Natural killer cell treated with Interleukin-12 subunit alpha and Interleukin-12 subunit beta and Interleukin-15 and Interleukin-18, amount 100 ng/mL, for 72 hours (primary cell): ENCODE data around the gene RPP38. TPM values are rescaled to one million over a fixed set of nuclear protein-coding genes. Genes with fewer than 3 reads are reported as not detected.

ENCODE experiments used
- ATAC-seq, 2 donors: fragments of 150-1000 bp; cut with Tn5 transposase in 1 of 2; sonication (Bioruptor Pico), chemical (Tn5 transposase) in 1 of 2; 2 replicates each; pipeline ENCODE4 v1.10.0; 2021
- DNase-seq: peaks from one replicate; pipeline ENCODE4 v3.0.0; 2022; ENCODE audit warnings: low spot score
- H3K27ac Mint-ChIP-seq, 2 donors: 1 replicate in 1 of 2; 2 replicates in 1 of 2; pipeline ENCODE4 v1.8.0; 2022; ENCODE audit warnings: mixed read lengths in 2 of 2, mild to moderate bottlenecking in 1 of 2, moderate library complexity in 1 of 2
- H3K27me3 Mint-ChIP-seq, 2 donors: 1 replicate in 1 of 2; 2 replicates in 1 of 2; pipeline ENCODE4 v1.8.0; 2022; ENCODE audit warnings: mixed read lengths in 2 of 2
- H3K36me3 Mint-ChIP-seq: one replicate; pipeline ENCODE4 v1.8.0; 2022; ENCODE audit warnings: mixed read lengths
- H3K4me1 Mint-ChIP-seq, 2 donors: 1 replicate in 1 of 2; 2 replicates in 1 of 2; pipeline ENCODE4 v1.8.0; 2022; ENCODE audit warnings: low read depth in 2 of 2, mixed read lengths in 2 of 2, mild to moderate bottlenecking in 1 of 2
- H3K4me3 Mint-ChIP-seq: one replicate; pipeline ENCODE4 v1.8.0; 2022; ENCODE audit warnings: mixed read lengths
- H3K9me3 Mint-ChIP-seq: 2 replicates; pipeline ENCODE4 v1.8.0; 2022; ENCODE audit warnings: mixed read lengths
- total RNA-seq, 2 donors: library from RNA; stranded (reverse); gene quantifications; one replicate each; pipeline ENCODE4 v1.2.3, GENCODE V29; 2022

The RPP38 gene
- total RNA-seq, 2 donors from 2014 or later, result 13.4 to 21.4 TPM

GRCh38 chr10:15122477-15123030 lies 25.4 kb downstream of the RPP38 start:
- DNase-seq, result no peak
- H3K4me1 Mint-ChIP-seq, result peaks cover 3 to 8% of the 10 kb centered on the region in 2 donors
- H3K27ac Mint-ChIP-seq, result peak overlapping the region; percentile 50 to 65
- peak overlapping the region; percentile 12 for H3K4me3 Mint-ChIP-seq
- no peaks in the 10 kb centered on the region for H3K9me3 Mint-ChIP-seq
- peak in 1 of 2 donors; percentile 62 for ATAC-seq
- no peaks in the 10 kb centered on the region for H3K27me3 Mint-ChIP-seq
- no peaks in the 10 kb centered on the region for H3K36me3 Mint-ChIP-seq

GRCh38 chr10:15123749-15124184 lies 26.6 kb downstream of the RPP38 start:
- ATAC-seq, result peak in 1 of 2 donors; percentile 64
- DNase-seq, result no peak
- no peak overlapping the region for H3K4me3 Mint-ChIP-seq
- H3K4me1 Mint-ChIP-seq, result peaks cover 1 to 8% of the 10 kb centered on the region in 2 donors
- peak overlapping the region in 1 of 2 donors; percentile 29 for H3K27ac Mint-ChIP-seq
- no peaks in the 10 kb centered on the region for H3K36me3 Mint-ChIP-seq
- no peaks in the 10 kb centered on the region for H3K9me3 Mint-ChIP-seq
- no peaks in the 10 kb centered on the region for H3K27me3 Mint-ChIP-seq

- DNase-seq, result no peak
- H3K4me3 Mint-ChIP-seq, result no peak overlapping the region
- no peaks in the 10 kb centered on the region for H3K9me3 Mint-ChIP-seq
- peak overlapping the region in 1 of 2 donors; percentile 29 for H3K27ac Mint-ChIP-seq
- H3K4me1 Mint-ChIP-seq, result peaks cover 0 to 8% of the 10 kb centered on the region in 2 donors
- no peaks in the 10 kb centered on the region for H3K36me3 Mint-ChIP-seq
- ATAC-seq, result no peak
- no peaks in the 10 kb centered on the region for H3K27me3 Mint-ChIP-seq
Observed at GRCh38 chr10:15124190-15124589, 27.0 kb downstream of the RPP38 start.

GRCh38 chr10:15124908-15125307 lies 27.8 kb downstream of the RPP38 start:
- Mint-ChIP-seq H3K4me3 (no peak overlapping the region), H3K9me3 (no peaks in the 10 kb centered on the region), H3K36me3 (no peaks in the 10 kb centered on the region), H3K27me3 (no peaks in the 10 kb centered on the region), H3K4me1 (peaks cover 0 to 8% of the 10 kb centered on the region in 2 donors), H3K27ac (no peak overlapping the region)
- DNase-seq, result no peak
- ATAC-seq, result no peak

GRCh38 chr10:15131330-15131729 lies 34.2 kb downstream of the RPP38 start:
- Mint-ChIP-seq H3K27me3 (no peaks in the 10 kb centered on the region), H3K4me1 (no peaks in the 10 kb centered on the region), H3K36me3 (no peaks in the 10 kb centered on the region), H3K9me3 (no peaks in the 10 kb centered on the region), H3K27ac (no peak overlapping the region), H3K4me3 (no peak overlapping the region)
- DNase-seq, result no peak
- ATAC-seq, result no peak

GRCh38 chr10:15136129-15137035 lies 39.2 kb downstream of the RPP38 start:
- DNase-seq, result no peak
- H3K36me3 Mint-ChIP-seq, result no peaks in the 10 kb centered on the region
- H3K9me3 Mint-ChIP-seq, result no peaks in the 10 kb centered on the region
- no peak overlapping the region for H3K27ac Mint-ChIP-seq
- no peaks in the 10 kb centered on the region for H3K27me3 Mint-ChIP-seq
- ATAC-seq, result no peak
- no peak overlapping the region for H3K4me3 Mint-ChIP-seq
- peaks cover 2 to 7% of the 10 kb centered on the region in 2 donors for H3K4me1 Mint-ChIP-seq

- no peak for ATAC-seq
- Mint-ChIP-seq H3K27ac (peak overlapping the region in 1 of 2 donors; percentile 49), H3K36me3 (no peaks in the 10 kb centered on the region), H3K4me1 (peaks cover 6 to 11% of the 10 kb centered on the region in 2 donors), H3K4me3 (no peak overlapping the region), H3K27me3 (no peaks in the 10 kb centered on the region), H3K9me3 (no peaks in the 10 kb centered on the region)
- DNase-seq, result no peak
Observed at GRCh38 chr10:15137036-15137359, 39.8 kb downstream of the RPP38 start.

GRCh38 chr10:15137636-15138035 lies 40.5 kb downstream of the RPP38 start:
- Mint-ChIP-seq H3K27me3 (no peaks in the 10 kb centered on the region), H3K4me3 (no peak overlapping the region), H3K36me3 (no peaks in the 10 kb centered on the region), H3K27ac (peak overlapping the region in 1 of 2 donors; percentile 49), H3K9me3 (no peaks in the 10 kb centered on the region), H3K4me1 (peaks cover 6 to 11% of the 10 kb centered on the region in 2 donors)
- DNase-seq, result no peak
- ATAC-seq, result no peak

GRCh38 chr10:15140698-15141097 lies 43.5 kb downstream of the RPP38 start:
- ATAC-seq, result no peak
- no peak for DNase-seq
- H3K9me3 Mint-ChIP-seq, result no peaks in the 10 kb centered on the region
- H3K27me3 Mint-ChIP-seq, result no peaks in the 10 kb centered on the region
- no peak overlapping the region for H3K27ac Mint-ChIP-seq
- H3K4me1 Mint-ChIP-seq, result peaks cover 6 to 15% of the 10 kb centered on the region in 2 donors
- H3K36me3 Mint-ChIP-seq, result no peaks in the 10 kb centered on the region
- H3K4me3 Mint-ChIP-seq, result no peak overlapping the region

GRCh38 chr10:15141136-15142054 lies 44.2 kb downstream of the RPP38 start:
- H3K36me3 Mint-ChIP-seq, result no peaks in the 10 kb centered on the region
- ATAC-seq, result no peak
- H3K27ac Mint-ChIP-seq, result peak overlapping the region in 1 of 2 donors; percentile 26
- H3K4me1 Mint-ChIP-seq, result peaks cover 13 to 16% of the 10 kb centered on the region in 2 donors
- H3K4me3 Mint-ChIP-seq, result no peak overlapping the region
- H3K27me3 Mint-ChIP-seq, result no peaks in the 10 kb centered on the region
- no peak for DNase-seq
- no peaks in the 10 kb centered on the region for H3K9me3 Mint-ChIP-seq

- no peak for ATAC-seq
- no peaks in the 10 kb centered on the region for H3K9me3 Mint-ChIP-seq
- H3K4me3 Mint-ChIP-seq, result no peak overlapping the region
- no peak for DNase-seq
- H3K4me1 Mint-ChIP-seq, result peaks cover 13 to 15% of the 10 kb centered on the region in 2 donors
- H3K27ac Mint-ChIP-seq, result no peak overlapping the region
- H3K36me3 Mint-ChIP-seq, result no peaks in the 10 kb centered on the region
- no peaks in the 10 kb centered on the region for H3K27me3 Mint-ChIP-seq
Observed at GRCh38 chr10:15144788-15145187, 47.6 kb downstream of the RPP38 start.

GRCh38 chr10:15146366-15146765 lies 49.2 kb downstream of the RPP38 start:
- ATAC-seq, result no peak
- Mint-ChIP-seq H3K27ac (no peak overlapping the region), H3K9me3 (no peaks in the 10 kb centered on the region)

GRCh38 chr10:15147594-15148392 lies 50.6 kb downstream of the RPP38 start:
- Mint-ChIP-seq H3K36me3 (no peaks in the 10 kb centered on the region), H3K27me3 (no peaks in the 10 kb centered on the region), H3K4me3 (no peak overlapping the region), H3K27ac (no peak overlapping the region), H3K9me3 (no peaks in the 10 kb centered on the region), H3K4me1 (peaks cover 8 to 13% of the 10 kb centered on the region in 2 donors)
- ATAC-seq, result no peak
- no peak for DNase-seq

More at GRCh38 chr10:15146366-15146765, 49.2 kb downstream of the RPP38 start:
- Mint-ChIP-seq H3K36me3 (no peaks in the 10 kb centered on the region), H3K4me3 (no peak overlapping the region), H3K4me1 (peaks cover 12% of the 10 kb centered on the region in 2 donors), H3K27me3 (no peaks in the 10 kb centered on the region)
- no peak for DNase-seq
